ENCODE results near the gene COL20A1. TPM values are rescaled to one million over a fixed set of nuclear protein-coding genes. Genes with fewer than 3 reads are reported as not detected.
A peak's percentile ranks its signal among the peaks of the same experiment; 100 is the strongest.

The COL20A1 gene
- total and polyA plus RNA-seq, 5 donors, result not detected

- Histone ChIP-seq H3K27me3 (ENCODE audit: control insufficient read depth, insufficient read depth) (no peaks in the 10 kb centered on the region), H3K27ac (ENCODE audit: low read length) (no peak overlapping the region), H3K9me3 (ENCODE audit: control insufficient read depth, low read length) (no peaks in the 10 kb centered on the region), H3K4me3 (ENCODE audit: low read length) (no peak overlapping the region), H3K4me1 (ENCODE audit: control insufficient read depth, insufficient read depth, low read length) (no peaks in the 10 kb centered on the region)
- DNase-seq, result peak; percentile 16 to 61 (median 41)
- WGBS, result 79% methylated on average over 55 of the region's 55 CpGs
- ATAC-seq, result no peak
- intact Hi-C loops (cut with DNase I), result no loop called here
Observed at GRCh38 chr20:63287697-63288580, 5.0 kb upstream of the COL20A1 start.

- 89% methylated on average over 28 of the region's 28 CpGs for WGBS
- H3K27me3 ChIP-seq (ENCODE audit: control insufficient read depth, insufficient read depth), result no peaks in the 10 kb centered on the region
- DNase-seq (peak; percentile 10 to 51 (median 45)), ATAC-seq (no peak)
- no peaks in the 10 kb centered on the region for H3K9me3 ChIP-seq (ENCODE audit: control insufficient read depth, low read length)
- H3K4me3 ChIP-seq (ENCODE audit: low read length), result no peak overlapping the region
- H3K4me1 ChIP-seq (ENCODE audit: control insufficient read depth, insufficient read depth, low read length), result no peaks in the 10 kb centered on the region
- intact Hi-C loops (cut with DNase I), result no loop called here
- no peak overlapping the region for H3K27ac ChIP-seq (ENCODE audit: low read length)
Observed at GRCh38 chr20:63288581-63289251, 4.3 kb upstream of the COL20A1 start.

- peak; percentile 26 to 55 (median 42) for DNase-seq
- ATAC-seq, result no peak
Observed at GRCh38 chr20:63289311-63290135, 3.5 kb upstream of the COL20A1 start.

GRCh38 chr20:63290136-63290676, 2.8 kb upstream of the COL20A1 start:
- DNase-seq, result peak; percentile 16 to 61 (median 50)
- Histone ChIP-seq H3K4me3 (ENCODE audit: low read length) (no peak overlapping the region), H3K9me3 (ENCODE audit: control insufficient read depth, low read length) (no peaks in the 10 kb centered on the region), H3K4me1 (ENCODE audit: control insufficient read depth, insufficient read depth, low read length) (no peaks in the 10 kb centered on the region), H3K27me3 (ENCODE audit: control insufficient read depth, insufficient read depth) (no peaks in the 10 kb centered on the region), H3K27ac (ENCODE audit: low read length) (no peak overlapping the region)
- no peak for ATAC-seq
- WGBS, result 79% methylated on average over 17 of the region's 17 CpGs
- intact Hi-C loops (cut with DNase I), result no loop called here

More at GRCh38 chr20:63289311-63290135, 3.5 kb upstream of the COL20A1 start:
- 88% methylated on average over 25 of the region's 25 CpGs for WGBS
- no peak overlapping the region for H3K27ac ChIP-seq (ENCODE audit: low read length)
- H3K4me3 ChIP-seq (ENCODE audit: low read length), result no peak overlapping the region
- no peaks in the 10 kb centered on the region for H3K4me1 ChIP-seq (ENCODE audit: control insufficient read depth, insufficient read depth, low read length)
- H3K9me3 ChIP-seq (ENCODE audit: control insufficient read depth, low read length), result no peaks in the 10 kb centered on the region
- no peaks in the 10 kb centered on the region for H3K27me3 ChIP-seq (ENCODE audit: control insufficient read depth, insufficient read depth)
- intact Hi-C loops (cut with DNase I), result no loop called here

- Histone ChIP-seq H3K27me3 (ENCODE audit: control insufficient read depth, insufficient read depth) (no peaks in the 10 kb centered on the region), H3K4me3 (ENCODE audit: low read length) (no peak overlapping the region), H3K9me3 (ENCODE audit: control insufficient read depth, low read length) (no peaks in the 10 kb centered on the region), H3K4me1 (ENCODE audit: control insufficient read depth, insufficient read depth, low read length) (no peaks in the 10 kb centered on the region), H3K27ac (ENCODE audit: low read length) (no peak overlapping the region)
- DNase-seq (peak; percentile 37 to 80 (median 77)), ATAC-seq (peak; percentile 4 to 34)
- WGBS, result 36% methylated on average over 26 of the region's 26 CpGs
- intact Hi-C loops (cut with DNase I), result no loop called here
Observed at GRCh38 chr20:63290677-63291472, 2.1 kb upstream of the COL20A1 start.

GRCh38 chr20:63291811-63292210, 1.2 kb upstream of the COL20A1 start:
- H3K4me3 ChIP-seq (ENCODE audit: low read length), result no peak overlapping the region
- no peak overlapping the region for H3K27ac ChIP-seq (ENCODE audit: low read length)
- no peak for ATAC-seq
- no peaks in the 10 kb centered on the region for H3K27me3 ChIP-seq (ENCODE audit: control insufficient read depth, insufficient read depth)
- intact Hi-C loops (cut with DNase I), result no loop called here
- no peaks in the 10 kb centered on the region for H3K9me3 ChIP-seq (ENCODE audit: control insufficient read depth, low read length)
- DNase-seq, result peak; percentile 28 to 51 (median 39)
- 79% methylated on average over 10 of the region's 10 CpGs for WGBS
- no peaks in the 10 kb centered on the region for H3K4me1 ChIP-seq (ENCODE audit: control insufficient read depth, insufficient read depth, low read length)

GRCh38 chr20:63292292-63292701, 689 bp upstream of the COL20A1 start:
- Histone ChIP-seq H3K27me3 (ENCODE audit: control insufficient read depth, insufficient read depth) (no peaks in the 10 kb centered on the region), H3K4me3 (ENCODE audit: low read length) (no peak overlapping the region)
- 80% methylated on average over 16 of the region's 16 CpGs for WGBS

GRCh38 chr20:63293456-63293855, 470 bp downstream of the COL20A1 start:
- intact Hi-C loops (cut with DNase I), result no loop called here
- 50% methylated on average over 11 of the region's 11 CpGs for WGBS
- Histone ChIP-seq H3K4me1 (ENCODE audit: control insufficient read depth, insufficient read depth, low read length) (no peaks in the 10 kb centered on the region), H3K9me3 (ENCODE audit: control insufficient read depth, low read length) (no peaks in the 10 kb centered on the region), H3K27ac (ENCODE audit: low read length) (no peak overlapping the region), H3K27me3 (ENCODE audit: control insufficient read depth, insufficient read depth) (no peaks in the 10 kb centered on the region), H3K4me3 (ENCODE audit: low read length) (no peak overlapping the region)
- DNase-seq (peak; percentile 11 to 46 (median 33)), ATAC-seq (no peak)

More at GRCh38 chr20:63292292-63292701, 689 bp upstream of the COL20A1 start:
- Histone ChIP-seq H3K27ac (ENCODE audit: low read length) (no peak overlapping the region), H3K4me1 (ENCODE audit: control insufficient read depth, insufficient read depth, low read length) (no peaks in the 10 kb centered on the region), H3K9me3 (ENCODE audit: control insufficient read depth, low read length) (no peaks in the 10 kb centered on the region)
- intact Hi-C loops (cut with DNase I), result no loop called here
- ATAC-seq, result no peak
- peak in 2 of 3 donors; percentile 33 to 40 for DNase-seq

GRCh38 chr20:63293871-63294535, 1.0 kb downstream of the COL20A1 start:
- intact Hi-C loops (cut with DNase I), result no loop called here
- H3K27me3 ChIP-seq (ENCODE audit: control insufficient read depth, insufficient read depth), result no peaks in the 10 kb centered on the region
- no peak overlapping the region for H3K4me3 ChIP-seq (ENCODE audit: low read length)
- no peak for ATAC-seq
- no peaks in the 10 kb centered on the region for H3K9me3 ChIP-seq (ENCODE audit: control insufficient read depth, low read length)
- H3K27ac ChIP-seq (ENCODE audit: low read length), result no peak overlapping the region
- 53% methylated on average over 21 of the region's 22 CpGs for WGBS
- H3K4me1 ChIP-seq (ENCODE audit: control insufficient read depth, insufficient read depth, low read length), result no peaks in the 10 kb centered on the region
- DNase-seq, result peak; percentile 12 to 52 (median 13)
